NCI-H2196 (cell line): ENCODE results near the gene ERAP2.
"Not testable (repeated sequence)": the region's sequence is repeated elsewhere in the genome, so short reads cannot be mapped to it uniquely, and the experiment has no call there.

Source experiments
- DNase-seq: peaks from one replicate; lab custom pipeline; 2025; ENCODE audit not compliant: unreplicated experiment; lab: John Stamatoyannopoulos, UW

ERAP2 gene, protein sequence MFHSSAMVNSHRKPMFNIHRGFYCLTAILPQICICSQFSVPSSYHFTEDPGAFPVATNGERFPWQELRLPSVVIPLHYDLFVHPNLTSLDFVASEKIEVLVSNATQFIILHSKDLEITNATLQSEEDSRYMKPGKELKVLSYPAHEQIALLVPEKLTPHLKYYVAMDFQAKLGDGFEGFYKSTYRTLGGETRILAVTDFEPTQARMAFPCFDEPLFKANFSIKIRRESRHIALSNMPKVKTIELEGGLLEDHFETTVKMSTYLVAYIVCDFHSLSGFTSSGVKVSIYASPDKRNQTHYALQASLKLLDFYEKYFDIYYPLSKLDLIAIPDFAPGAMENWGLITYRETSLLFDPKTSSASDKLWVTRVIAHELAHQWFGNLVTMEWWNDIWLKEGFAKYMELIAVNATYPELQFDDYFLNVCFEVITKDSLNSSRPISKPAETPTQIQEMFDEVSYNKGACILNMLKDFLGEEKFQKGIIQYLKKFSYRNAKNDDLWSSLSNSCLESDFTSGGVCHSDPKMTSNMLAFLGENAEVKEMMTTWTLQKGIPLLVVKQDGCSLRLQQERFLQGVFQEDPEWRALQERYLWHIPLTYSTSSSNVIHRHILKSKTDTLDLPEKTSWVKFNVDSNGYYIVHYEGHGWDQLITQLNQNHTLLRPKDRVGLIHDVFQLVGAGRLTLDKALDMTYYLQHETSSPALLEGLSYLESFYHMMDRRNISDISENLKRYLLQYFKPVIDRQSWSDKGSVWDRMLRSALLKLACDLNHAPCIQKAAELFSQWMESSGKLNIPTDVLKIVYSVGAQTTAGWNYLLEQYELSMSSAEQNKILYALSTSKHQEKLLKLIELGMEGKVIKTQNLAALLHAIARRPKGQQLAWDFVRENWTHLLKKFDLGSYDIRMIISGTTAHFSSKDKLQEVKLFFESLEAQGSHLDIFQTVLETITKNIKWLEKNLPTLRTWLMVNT

DNA sequence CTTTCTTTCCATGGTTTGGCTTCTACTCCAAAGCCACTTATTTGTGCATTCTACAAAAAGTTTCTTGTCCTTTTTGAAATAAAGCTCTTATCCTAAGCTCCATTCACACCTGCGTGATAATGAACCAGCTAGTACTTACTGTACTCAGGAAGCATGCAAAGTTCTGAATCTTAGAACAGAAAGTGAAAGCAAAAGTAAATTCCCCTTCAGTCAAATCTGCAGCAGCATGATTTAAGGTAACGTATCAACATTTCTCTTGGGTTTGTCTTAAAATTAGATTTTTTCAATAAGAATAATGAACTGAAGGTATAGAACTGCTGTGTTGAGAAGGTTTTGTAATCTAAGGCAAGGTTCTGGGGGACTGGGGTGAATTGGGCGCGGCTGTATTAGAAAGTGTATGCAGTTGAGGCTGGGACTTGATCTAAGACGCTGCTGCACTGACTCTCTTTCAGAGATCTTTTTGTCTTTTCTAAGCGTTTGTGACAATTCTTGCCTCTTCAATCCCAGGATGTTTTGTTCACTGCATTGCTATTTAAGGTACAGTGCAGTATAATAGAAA is at the start of gene ERAP2:
Gene ERAP2 (plus strand): TSS at position 209 of the 559 bp plus-strand sequence. CDS start 3,186 bp downstream, outside the sequence.
- peak; percentile 16 for DNase-seq

DNA sequence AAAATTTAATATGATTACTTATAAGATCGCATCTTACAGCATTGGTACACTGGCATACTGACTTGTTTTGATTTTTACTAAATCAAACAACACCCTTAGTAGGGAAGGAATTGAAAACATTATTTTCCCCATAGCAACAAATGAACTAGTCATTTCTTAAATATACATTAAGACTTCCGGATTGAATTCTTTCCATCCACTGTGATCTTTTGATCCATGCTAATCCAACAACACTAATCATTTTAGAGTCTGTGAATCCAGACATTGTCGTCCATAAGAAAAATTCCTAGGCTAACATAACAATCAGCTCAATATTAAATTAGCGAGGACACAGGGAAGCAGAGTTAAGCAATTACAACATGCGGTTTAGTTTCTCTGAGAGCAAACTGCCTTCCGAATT is 47.0 kb upstream of the ERAP2 start:
- DNase-seq, result no peak

DNA sequence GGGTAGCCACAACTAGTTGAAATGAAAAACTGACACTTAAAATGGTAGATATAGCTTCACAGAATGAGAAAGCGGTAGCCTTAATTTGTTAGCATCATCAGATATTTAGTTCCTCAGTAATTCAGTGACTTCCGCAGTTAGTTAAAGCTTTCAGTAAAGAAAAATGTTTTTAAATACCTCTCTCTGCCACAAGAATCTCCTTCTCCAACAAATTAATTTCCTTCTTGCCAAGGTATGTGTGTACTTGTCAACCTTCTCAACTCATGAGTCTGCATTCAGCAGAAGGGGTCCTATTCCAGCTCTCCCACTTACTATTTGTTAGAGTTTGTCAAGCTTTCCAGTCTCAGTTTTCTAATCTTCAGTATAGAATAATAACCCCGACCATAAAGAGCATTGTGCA is 42.3 kb upstream of the ERAP2 start:
- no peak for DNase-seq

DNA sequence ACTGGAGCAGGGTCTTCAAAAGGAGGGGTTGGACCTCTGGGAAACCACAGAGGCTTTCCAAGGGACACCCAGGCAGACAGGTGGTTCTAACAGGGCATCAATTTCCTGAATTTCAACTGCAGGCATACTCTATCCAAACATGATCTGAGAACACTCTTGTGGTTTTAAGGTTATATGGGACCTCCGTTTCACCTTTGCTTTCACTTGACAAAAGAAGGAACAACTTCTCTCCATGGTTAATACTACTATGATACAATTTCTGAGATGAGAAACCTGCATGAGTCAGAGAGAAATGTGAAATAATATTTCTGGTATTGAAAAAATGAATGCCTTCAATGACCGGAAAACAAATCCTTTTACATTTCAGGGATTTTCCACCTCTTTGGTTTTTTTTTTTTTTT is 40.5 kb upstream of the ERAP2 start:
- no peak for DNase-seq

DNA sequence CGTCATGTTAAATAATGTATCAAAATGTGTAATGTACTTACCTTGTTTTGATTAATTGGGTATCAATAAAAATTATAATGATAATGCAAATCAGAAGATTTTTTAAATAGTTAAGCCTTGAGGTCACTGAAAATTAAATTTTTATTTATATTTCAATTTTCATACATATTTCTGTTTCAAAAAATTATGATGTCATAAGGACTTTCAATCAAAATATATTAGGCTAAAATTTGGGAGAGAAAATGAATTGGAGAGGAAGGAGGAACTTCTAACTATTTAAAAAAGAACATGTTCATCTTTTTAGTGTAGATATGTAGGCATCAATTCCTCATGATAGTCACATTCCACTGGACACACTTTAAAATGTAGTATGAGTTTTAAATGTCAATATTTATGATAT is 39.5 kb upstream of the ERAP2 start:
- no peak for DNase-seq

DNA sequence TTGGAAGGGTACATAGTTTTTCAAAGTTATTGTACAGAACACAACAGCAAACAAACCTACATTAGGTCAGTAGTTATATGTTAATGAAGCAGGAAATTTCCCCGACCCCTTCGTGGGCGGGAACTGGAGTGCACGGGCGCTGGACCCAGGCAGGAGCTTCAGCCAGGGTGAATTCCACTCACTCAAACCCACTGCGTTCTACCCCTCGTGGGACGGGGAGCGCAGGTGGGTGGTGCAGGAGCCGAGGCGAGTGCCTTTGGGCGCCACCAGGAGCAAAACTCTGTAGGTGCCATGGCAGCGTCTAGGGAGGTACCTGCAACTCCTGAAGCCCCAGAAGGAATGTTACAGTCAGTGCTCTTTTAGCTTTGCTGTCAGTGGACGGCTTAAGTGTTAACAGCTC is 39.0 kb upstream of the ERAP2 start:
- DNase-seq, result no peak

DNA sequence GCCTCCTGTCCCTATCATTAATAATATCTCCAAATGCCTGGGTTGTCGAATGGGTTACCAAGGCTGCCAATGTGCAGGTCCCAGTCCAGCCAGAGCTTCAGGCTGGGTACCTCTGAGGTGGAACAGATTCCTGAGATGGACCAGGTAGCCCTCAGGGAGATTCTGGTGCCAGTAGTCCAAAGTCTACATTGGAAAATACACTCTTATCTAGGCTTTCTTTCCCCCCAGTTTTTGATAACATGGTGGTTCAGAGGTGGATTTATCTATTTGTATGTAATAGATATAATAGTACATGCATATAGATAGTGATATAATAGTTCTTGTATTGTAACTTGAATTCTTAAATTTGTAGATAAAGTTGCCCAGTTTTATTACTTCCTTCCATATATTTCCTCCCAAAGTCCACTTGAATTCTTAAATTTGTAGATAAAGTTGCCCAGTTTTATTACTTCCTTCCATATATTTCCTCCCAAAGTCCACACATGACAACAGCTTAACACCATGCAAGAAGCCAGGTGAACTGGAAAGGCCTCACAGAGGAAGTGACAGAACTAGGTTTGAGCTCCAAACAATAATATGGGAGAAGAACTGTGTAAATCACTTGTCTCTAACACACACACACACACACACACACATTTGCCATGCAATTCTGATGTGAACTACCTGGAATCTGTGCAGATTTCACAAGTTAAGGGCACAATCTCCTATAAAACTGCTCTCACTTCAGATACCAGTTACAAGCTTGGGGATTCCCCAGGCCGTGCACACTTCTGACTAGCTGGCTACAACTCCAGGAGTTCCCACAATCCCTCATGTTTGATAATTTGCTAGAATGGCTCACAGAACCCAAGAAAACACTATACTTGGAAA is 37.9 kb upstream of the ERAP2 start:
- no peak for DNase-seq

DNA sequence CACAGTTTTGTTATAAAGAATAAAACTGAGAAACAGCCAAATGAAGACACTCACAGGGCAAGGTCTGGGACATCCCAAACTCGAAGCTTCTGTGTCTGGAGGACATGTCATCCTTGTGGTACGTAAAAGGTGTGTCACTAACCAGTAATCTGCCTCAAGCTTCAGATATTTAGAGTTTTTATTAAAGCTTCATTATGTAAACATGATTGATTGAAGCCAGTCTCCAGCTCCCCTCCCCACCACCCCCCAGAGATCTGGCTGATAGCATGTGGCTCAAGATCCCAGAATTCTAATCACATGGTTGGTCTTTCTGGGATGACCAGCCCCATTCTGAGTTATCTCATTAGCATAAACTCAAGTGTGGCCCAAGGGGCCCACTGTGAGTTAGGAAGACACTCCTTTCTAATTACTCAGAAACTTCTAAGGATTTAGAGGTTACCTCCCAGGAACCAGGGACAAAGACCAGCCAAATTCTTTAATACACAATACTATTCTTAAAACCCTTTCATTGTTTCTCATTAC is 37.2 kb upstream of the ERAP2 start:
- no peak for DNase-seq

DNA sequence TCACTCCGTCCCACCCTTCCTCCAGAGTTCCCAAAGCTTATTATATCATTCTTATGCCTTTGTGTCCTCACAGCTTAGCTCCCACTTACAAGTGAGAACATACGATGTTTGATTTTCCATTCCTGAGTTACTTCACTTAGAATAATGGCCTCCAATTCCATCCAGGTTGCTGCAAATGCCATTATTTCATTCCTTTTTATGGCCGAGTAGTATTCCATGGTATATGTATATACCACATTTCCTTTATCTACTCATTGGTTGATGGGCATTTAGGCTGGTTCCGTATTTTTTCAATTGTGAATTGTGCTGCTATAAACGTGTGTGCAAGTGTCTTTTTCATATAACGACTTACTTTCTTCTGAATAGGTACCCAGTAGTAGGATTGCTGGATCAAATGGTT is 34.4 kb upstream of the ERAP2 start:
- DNase-seq, result not testable (repeated sequence)

DNA sequence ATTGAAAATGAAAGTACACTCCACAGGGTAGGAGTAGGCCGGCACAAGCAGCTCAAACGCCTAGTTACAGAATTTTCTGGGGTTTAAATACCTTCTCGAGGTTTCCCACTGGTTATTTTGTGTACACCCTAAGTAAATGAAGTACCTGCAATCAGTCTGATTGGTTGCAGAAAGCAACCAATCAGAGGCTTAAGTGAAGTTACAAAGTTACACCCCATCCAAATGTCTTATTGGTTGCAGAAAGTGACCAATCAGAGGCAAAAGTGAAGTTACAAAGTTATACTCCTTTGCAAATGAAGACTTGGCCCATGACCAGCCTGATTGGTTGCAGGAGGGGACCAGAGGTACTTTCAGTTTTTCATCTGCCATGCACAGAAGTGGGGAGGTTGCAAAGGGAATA is 33.2 kb upstream of the ERAP2 start:
- no peak for DNase-seq

DNA sequence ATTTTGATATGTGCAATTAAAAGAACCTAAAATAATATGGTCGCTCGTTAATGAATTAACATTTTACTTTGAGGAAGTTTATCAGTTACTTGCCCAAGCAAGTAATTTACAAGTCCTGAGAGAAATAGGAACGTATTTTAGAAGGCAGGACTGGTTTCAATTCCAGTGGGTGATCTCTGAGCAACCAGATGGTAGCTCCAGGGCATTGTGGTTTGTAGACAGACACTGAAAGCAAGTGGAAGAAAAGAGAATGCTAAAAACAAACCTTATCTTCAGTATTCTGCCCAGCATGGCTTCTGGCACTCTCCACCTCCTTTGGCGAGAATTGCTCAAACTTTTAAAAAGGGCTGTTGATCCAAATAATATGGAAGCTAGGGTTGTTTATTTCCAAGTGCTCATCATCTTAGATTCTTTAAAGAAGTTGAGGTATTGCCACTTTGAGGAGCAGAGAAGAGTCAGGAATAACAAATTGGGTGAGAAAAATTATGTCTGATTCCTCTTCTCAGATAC is 31.8 kb upstream of the ERAP2 start:
- DNase-seq, result no peak

DNA sequence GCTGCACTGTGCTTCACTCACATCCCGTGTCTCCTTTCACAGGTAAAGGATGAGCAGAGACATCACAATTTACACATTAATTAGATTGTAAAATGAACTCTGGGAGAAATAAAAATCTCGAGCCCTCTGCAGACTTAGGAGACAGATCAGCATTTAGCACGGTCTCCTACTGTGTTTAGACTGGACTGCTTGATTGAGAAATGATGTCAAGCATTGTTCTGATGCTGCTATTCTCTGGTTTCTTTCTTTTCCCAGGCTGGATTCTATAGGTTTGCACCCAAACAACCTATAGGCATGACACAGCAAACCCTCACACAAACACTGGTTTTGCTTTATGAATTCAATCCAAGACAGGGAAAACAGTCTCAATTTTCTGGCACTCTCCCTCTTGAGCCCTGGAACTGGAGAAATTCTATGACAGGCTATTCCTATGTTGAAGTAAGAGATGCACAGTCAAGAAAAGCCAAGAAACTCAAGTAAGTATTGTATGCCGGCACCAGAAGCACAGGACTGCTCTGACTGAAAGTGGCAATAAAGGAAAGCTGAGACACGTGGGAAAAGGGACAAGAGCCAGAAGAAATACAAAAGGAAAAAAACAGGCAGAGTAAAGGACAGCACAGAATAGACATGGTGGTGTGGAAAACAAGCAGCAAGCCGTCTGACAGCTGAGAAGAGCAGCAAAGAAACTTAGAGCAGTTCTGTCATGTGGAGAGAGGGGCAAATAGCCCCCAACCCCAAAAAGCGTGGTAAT is 24.8 kb upstream of the ERAP2 start:
- DNase-seq, result no peak

DNA sequence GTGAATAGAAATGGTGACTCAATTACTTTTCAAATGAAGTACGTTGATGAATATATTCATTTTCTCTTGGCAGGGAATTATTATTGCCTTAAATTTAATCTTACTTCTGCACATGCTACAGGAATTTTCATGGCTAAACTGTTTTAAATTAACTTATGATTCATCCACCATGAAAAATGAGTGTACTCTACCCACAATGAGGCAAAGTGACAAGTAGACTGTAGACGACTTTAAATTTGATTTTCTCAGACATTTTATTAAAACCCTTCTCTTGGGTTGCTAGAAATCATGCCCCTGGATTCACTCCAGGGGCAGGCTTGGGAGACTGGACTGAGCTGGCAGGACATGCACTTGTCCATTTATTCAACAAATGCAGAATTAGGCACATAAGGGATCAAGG is 23.5 kb upstream of the ERAP2 start:
- no peak for DNase-seq

DNA sequence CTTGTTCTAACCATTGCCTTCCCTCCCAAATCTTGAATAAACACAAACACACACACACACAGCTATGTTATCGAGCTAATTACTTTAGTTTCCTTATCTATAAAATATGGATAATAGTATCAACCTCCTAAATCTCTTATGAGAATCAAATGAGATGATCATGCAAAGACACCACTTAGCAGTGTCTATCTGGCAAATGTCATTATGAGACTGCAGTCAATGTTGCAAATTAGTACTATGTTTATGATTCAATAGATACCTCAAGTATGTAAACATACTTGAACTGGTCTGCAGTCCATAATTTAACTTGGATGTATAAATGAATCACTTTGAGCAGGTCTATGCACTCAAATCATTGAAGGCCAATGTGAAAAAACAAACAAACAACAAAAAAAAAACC is 22.2 kb upstream of the ERAP2 start:
- no peak for DNase-seq

DNA sequence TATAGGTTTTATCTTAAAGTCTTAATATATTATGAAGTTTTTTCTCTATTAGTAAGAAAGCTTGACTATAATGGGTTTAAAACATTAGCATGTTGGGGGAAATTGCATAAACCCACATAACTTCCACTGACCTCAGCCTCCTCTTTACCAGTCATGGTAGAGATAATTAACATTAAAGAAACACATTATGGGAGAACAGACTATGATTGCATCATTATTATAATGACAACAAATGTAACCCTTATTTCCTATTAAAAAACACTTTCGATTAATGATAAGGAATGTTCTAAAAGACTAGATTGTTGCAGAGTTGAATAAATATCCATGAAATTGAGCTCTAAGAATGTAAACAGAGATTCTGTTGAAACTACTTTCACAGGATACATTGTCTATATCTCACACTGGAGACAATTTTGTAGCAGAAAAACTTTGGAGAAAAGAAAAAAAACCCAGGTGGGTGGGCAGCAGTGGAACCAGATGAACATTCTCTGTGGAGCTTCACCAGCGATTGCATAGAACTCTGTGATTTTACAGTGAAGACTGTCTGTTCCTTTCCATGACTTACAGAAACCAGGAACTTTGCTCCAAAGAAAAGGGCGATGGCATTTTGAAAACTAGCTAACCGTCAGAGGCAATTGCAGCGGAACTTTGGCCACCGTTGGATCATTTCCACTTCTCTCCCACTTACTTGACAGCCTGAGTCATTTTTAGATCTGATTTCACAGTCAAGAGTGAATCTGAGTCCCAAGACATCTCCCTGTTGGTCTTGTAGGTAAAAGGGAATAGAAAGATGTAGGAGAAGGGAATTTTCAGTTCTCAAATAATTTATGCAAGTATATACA is 21.0 kb upstream of the ERAP2 start:
- DNase-seq, result no peak

DNA sequence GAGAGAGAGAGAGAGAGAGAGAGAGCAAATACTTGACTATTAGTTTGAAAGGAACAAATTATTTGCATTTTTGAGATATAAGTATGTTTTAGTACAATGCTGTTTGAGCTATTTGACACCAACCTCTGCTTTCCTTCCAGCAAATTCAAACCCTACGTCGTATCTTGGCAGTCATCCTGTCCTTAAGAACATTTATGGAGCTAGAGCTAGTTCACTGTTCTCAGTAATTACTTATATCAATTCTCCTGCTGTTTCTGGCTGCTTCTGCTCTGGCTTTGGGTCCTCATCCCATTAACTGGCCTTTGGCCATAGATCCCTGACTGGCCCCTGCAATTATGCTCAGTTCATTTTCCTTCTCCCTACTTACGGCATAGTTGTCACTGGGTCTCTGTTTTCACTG is 19.9 kb upstream of the ERAP2 start:
- DNase-seq, result no peak

DNA sequence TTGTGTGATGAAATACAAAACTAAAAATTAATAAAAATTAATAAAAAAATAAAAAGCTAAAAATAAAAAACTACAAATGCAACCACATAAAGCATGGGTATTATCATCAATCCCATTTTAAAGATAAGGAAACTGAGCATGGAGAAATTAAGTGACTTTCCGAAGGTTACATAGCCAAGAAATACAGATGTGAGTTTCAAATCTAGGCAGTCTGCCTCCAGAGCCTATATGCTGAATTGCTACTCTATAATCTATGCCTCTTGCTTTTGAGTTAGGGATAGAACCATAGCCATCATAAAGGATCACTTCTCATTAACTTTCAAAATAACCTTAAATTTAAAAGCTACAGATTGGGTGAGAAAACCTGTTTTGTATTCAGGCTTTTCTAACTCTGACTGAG is 18.8 kb upstream of the ERAP2 start:
- DNase-seq, result no peak

DNA sequence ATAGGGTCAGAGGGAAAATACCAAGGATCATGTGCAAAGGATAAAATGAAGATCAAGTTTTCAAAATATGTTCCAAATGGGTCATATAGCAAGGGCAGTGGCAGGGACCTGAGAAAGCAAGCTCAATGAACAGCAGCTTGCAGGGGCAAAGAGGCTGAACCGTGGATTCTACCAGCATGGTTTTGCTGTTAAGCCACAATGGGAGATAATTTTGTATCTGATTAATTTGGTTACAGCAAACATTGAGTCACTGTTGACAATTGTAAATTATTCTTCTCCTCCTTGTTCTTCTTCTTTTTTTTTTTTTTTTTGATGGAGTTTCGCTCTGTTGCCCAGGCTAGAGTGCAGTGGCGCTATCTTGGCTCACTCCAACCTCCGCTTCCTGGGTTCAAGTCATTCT is 18.4 kb upstream of the ERAP2 start:
- no peak for DNase-seq

DNA sequence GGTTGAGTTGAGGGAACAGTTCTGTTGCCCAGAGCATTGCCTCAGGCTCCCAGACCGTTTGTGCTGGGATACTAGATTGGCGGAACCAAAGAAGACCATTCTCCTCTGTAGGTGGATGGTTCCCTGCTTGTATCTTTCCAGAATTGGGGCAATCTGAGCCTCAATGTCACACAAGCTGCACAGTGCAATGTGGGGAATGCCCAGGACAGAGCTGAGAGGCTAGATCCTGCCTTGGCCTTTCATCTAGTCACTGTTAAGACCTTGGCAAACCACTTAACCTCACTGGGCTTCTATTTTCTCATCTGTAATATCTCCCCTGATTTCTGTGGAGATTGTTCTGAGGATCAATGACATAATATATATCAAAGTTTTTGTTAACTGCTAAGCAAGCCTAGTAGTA is 16.9 kb upstream of the ERAP2 start:
- no peak for DNase-seq
